Muscle layer of duodenum (tissue), 2 donors: ENCODE data around the gene CFAP100.

Source experiments
- H3K27ac ChIP-seq: one replicate; pipeline ENCODE4 v1.7.0; 2013; ENCODE audit warnings: mild to moderate bottlenecking, low read length
- H3K27me3 ChIP-seq: one replicate; pipeline ENCODE4 v1.7.0; 2013; ENCODE audit warnings: low read depth, mild to moderate bottlenecking, control low read depth, low read length
- H3K36me3 ChIP-seq, 2 donors: one replicate each; pipeline ENCODE4 v1.7.0; 2013; ENCODE audit warnings: low read length in 2 of 2, control low read depth in 1 of 2, mild to moderate bottlenecking in 1 of 2; ENCODE audit not compliant: insufficient read depth in 2 of 2, control insufficient read depth in 1 of 2
- H3K4me1 ChIP-seq, 2 donors: one replicate each; pipeline ENCODE4 v1.7.0; 2013; ENCODE audit warnings: low read length in 2 of 2, mild to moderate bottlenecking in 2 of 2, control low read depth in 1 of 2, moderate library complexity in 1 of 2; ENCODE audit not compliant: insufficient read depth in 2 of 2, control insufficient read depth in 1 of 2
- H3K4me3 ChIP-seq, 2 donors: one replicate each; pipeline ENCODE4 v1.7.0; 2013; ENCODE audit warnings: low read length in 2 of 2, low read depth in 1 of 2, mild to moderate bottlenecking in 1 of 2
- H3K9me3 ChIP-seq, 2 donors: one replicate each; pipeline ENCODE4 v1.7.0; 2013; ENCODE audit warnings: low read length in 2 of 2, control low read depth in 1 of 2, mild to moderate bottlenecking in 1 of 2; ENCODE audit not compliant: control insufficient read depth in 1 of 2
- donor health status: healthy.

The CFAP100 gene

GRCh38 chr3:126474498-126475412, 80.0 kb downstream of the CFAP100 start:
- no peaks in the 10 kb centered on the region for H3K27me3 ChIP-seq
- no peaks in the 10 kb centered on the region for H3K9me3 ChIP-seq
- peaks cover 23 to 27% of the 10 kb centered on the region in 2 donors for H3K4me1 ChIP-seq
- H3K36me3 ChIP-seq = peaks cover 15 to 17% of the 10 kb centered on the region in 2 donors
- peak overlapping the region; percentile 60 for H3K27ac ChIP-seq
- H3K4me3 ChIP-seq = peak overlapping the region; percentile 61 to 70

DNA sequence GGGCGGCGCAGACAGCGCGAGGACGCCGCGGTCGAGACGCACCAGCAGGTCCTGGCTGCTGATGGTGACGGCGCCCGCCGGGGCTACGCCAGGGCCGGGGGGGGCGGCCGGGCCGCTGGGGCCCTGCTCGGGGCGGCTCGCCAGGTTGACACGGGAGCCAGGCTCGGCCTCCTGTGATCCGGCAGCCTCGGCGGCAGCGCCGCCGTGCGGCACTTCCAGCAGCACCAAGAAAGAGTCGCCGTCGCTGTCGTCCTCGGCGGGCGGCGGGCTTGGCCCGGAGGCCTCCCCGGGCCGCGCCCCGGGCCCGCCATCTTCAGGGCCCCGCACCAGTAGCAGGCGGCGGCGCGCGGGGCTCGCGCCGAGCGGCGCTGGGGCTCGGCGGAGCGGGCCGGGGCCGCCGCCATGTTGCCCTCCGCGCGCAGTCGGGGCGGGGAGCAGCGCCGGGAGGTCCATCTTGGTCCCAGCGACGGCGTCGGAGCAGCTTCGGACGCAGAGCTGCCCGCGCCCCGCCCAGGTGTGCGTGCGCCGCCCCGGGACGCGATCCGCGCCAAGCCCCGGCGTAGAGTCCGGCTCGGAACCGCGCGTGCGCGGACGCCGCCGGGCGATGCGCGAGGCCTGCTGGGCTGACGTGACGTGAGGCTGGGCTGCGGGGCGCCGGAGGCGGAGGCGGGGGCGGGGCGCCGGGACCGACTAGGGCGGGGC, 80.9 kb downstream of the CFAP100 start, which contains the start of gene ZXDC:
TSS of gene ZXDC (minus strand) at position 479 of the 702 bp plus-strand sequence. CDS start at position 453, 26 bp downstream.
- Histone ChIP-seq H3K27me3 (no peaks in the 10 kb centered on the region), H3K36me3 (peaks cover 7 to 9% of the 10 kb centered on the region in 2 donors), H3K9me3 (no peaks in the 10 kb centered on the region), H3K27ac (peak within 1 kb of the TSS; percentile 79), H3K4me3 (peak within 1 kb of the TSS; percentile 70 to 77), H3K4me1 (peaks cover 23 to 27% of the 10 kb centered on the region in 2 donors)

- H3K27me3 ChIP-seq = no peaks in the 10 kb centered on the region
Measured at GRCh38 chr3:126476166-126477060, 81.7 kb downstream of the CFAP100 start.

DNA sequence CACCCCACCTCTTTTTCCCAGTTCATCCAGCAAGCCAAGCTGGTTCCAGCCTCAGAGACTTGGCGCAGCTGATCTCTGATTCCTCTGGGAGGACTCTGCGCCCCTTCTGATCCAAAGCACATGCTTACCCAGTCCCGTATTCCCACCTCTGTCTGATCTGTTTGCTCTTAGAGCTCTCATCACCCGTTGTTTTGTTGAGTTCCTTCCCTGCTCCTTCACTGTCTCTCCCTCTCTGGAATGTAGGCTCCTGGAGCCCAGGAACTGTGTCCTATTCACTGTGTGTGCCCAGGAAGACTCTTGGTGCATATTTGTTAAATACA, 82.3 kb downstream of the CFAP100 start:
- no peak overlapping the region for H3K4me3 ChIP-seq
- H3K4me1 ChIP-seq = peaks cover 19% of the 10 kb centered on the region in 2 donors
- H3K27ac ChIP-seq = no peak overlapping the region
- no peaks in the 10 kb centered on the region for H3K27me3 ChIP-seq
- H3K9me3 ChIP-seq = no peaks in the 10 kb centered on the region
- H3K36me3 ChIP-seq = no peaks in the 10 kb centered on the region

More at GRCh38 chr3:126476166-126477060, 81.7 kb downstream of the CFAP100 start:
- H3K9me3 ChIP-seq = no peaks in the 10 kb centered on the region
- H3K4me1 ChIP-seq = peaks cover 23 to 25% of the 10 kb centered on the region in 2 donors
- H3K27ac ChIP-seq = peak overlapping the region; percentile 79
- H3K36me3 ChIP-seq = peaks cover under 1 to 3% of the 10 kb centered on the region in 2 donors
- H3K4me3 ChIP-seq = peak overlapping the region; percentile 67 to 77

DNA sequence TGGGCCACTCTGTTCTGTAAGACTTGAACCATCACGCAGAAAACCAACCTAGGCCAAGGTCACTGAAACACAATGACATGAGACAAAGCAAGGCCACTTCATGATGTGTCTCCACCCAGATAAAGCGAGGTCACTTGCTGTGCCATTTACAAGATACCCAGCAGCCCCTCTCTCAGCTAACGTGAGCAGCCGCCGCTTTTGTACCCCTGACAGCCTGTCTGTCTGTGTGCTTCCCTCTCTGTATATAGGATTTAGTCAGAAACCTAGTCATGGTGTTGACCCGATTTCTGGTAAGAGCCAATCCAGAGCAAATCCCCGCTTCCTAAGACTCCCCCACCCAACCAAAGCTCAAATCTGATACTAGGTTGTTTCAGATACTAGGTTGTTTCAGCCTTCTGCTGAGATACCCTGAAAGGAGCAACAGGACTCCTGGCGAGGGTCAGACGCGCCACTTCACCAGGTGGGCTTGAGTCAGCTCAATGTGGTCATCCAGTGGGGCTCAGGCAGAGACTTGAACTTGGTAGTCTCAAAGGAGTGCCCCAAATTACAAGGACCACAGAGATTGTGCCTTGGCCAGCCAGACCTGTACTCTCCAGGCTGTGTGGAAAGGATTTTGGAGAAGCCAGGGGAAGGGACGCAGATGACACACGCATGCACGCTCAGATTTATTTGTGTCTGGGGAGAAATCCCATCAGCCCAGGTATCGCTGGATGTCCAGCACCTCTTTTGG, 84.0 kb downstream of the CFAP100 start:
- Histone ChIP-seq H3K36me3 (no peaks in the 10 kb centered on the region), H3K4me3 (no peak overlapping the region), H3K27me3 (no peaks in the 10 kb centered on the region), H3K27ac (no peak overlapping the region), H3K9me3 (no peaks in the 10 kb centered on the region), H3K4me1 (peaks cover 1 to 2% of the 10 kb centered on the region in 2 donors)

DNA sequence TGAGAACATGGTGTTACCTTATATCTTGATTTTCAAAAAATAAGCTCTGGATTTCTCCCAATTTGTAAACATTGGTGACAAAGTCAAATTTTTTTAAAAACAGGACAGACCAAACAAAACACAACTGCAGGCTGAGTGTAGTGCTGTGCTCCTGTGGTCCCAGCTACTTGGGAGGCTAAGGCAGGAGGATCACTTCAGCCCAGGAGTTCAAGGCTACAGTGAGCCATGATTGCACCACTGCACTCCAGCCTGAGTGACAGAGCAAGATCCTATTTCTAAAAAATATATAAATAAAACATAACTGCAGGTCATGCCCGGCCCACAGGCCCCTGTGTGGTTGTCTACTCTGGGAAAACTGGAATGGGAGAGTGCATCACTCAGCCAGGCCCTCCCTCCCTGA, 84.9 kb downstream of the CFAP100 start:
- Histone ChIP-seq H3K9me3 (no peaks in the 10 kb centered on the region), H3K27me3 (no peaks in the 10 kb centered on the region), H3K4me3 (no peak overlapping the region), H3K27ac (no peak overlapping the region), H3K36me3 (no peaks in the 10 kb centered on the region), H3K4me1 (no peaks in the 10 kb centered on the region)

DNA sequence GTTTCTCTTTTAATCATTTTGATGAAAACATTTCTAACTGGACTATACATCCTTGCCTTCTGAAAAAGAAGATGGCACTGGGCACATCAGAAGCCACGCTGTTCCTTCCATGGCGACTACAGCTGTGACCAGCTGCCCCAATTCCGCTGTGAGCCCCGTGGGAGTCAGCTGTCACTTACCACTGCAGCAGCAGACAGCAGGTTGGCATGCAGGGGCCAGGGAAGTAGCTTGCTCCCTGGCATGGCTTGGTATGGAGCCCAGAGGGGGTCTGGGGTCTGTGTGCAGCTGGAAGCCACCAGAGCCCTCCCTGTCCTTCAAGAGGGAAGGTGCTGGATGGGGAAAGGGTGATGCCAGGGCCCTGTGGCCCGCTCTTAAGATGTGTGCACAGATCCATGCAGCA, 85.5 kb downstream of the CFAP100 start:
- no peaks in the 10 kb centered on the region for H3K27me3 ChIP-seq
- H3K4me1 ChIP-seq = no peaks in the 10 kb centered on the region
- H3K9me3 ChIP-seq = no peaks in the 10 kb centered on the region
- H3K4me3 ChIP-seq = no peak overlapping the region
- no peak overlapping the region for H3K27ac ChIP-seq
- H3K36me3 ChIP-seq = no peaks in the 10 kb centered on the region

DNA sequence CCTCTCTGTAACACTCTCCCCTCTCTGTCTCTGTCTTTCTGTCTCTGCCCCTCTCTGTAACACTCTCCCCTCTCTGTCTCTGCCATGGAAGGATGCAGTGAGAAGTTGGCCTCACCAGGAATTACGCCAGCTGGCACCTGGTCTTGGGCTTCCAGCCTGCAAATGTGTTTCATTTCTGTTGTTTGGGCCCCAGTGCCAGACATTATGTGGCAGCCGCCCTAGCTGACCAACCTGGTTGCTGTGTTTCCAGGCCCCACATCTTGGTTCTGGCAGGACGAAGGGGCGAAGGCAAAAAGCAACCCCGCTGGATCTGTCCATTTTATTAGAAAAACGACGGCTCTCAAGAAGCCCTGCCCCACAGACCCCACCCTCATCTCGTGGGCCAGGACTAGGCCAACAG, 86.2 kb downstream of the CFAP100 start:
- Histone ChIP-seq H3K4me1 (no peaks in the 10 kb centered on the region), H3K9me3 (no peaks in the 10 kb centered on the region), H3K4me3 (no peak overlapping the region), H3K27ac (no peak overlapping the region), H3K27me3 (no peaks in the 10 kb centered on the region), H3K36me3 (no peaks in the 10 kb centered on the region)

DNA sequence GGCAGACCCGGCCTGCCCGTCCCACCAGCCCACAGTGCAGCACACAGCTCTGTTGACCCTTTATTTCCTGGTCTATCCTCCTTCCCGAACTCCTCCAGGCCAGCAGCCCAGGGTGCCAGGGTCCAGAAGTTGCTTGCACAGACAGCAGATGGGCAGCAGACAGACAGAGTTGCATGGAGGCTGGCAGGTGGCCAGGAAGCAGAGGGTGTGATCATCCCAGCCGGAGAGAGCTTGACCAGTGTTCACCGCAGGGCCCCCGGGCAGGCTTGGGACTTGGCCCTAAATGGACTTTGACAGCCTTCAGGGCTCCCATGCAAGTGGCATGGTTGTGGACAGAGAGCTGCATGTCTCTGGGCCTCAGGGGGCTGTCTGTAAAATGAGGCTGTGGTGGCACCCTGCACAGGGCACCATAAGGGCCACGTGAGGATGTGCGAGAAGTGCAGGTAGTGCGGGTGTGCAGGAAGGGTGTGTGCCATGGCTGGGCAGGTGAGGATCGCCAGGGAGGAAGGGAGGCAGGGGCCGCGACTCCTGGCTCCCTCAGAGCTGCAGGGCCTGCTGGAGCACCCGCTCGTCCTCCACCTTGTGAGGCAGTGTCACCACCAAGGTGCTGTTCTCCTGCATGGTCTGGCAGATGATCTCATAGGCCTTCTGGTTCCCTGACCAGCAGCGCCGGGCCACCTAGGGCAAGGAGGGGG, 87.2 kb downstream of the CFAP100 start:
- Histone ChIP-seq H3K36me3 (no peaks in the 10 kb centered on the region), H3K27ac (no peak overlapping the region), H3K9me3 (no peaks in the 10 kb centered on the region), H3K27me3 (no peaks in the 10 kb centered on the region), H3K4me3 (no peak overlapping the region), H3K4me1 (no peaks in the 10 kb centered on the region)
